Measurements from ENCODE around the gene HHEX.

HHEX gene

GRCh38 chr10:92664322-92664721, 25.4 kb upstream of the HHEX start:
- TF ChIP-seq FOXP2 (optimal IDR thresholded peaks at IDR 0.05; ENCODE audit: borderline replicate concordance, extremely low read depth, extremely low read length, insufficient read depth) (no peak), TAF1 (IDR thresholded peaks at IDR 0.05; ENCODE audit: borderline replicate concordance, insufficient read depth, low read length) (no peak), POLR2AphosphoS5 (IDR thresholded peaks at IDR 0.05; ENCODE audit: low read depth, low read length) (no peak), REST (IDR thresholded peaks at IDR 0.05; ENCODE audit: insufficient read depth in 1 of 2, low read depth in 2 of 2, low read length in 2 of 2) (no peak), SIN3A (IDR thresholded peaks at IDR 0.05; ENCODE audit: borderline replicate concordance, insufficient read depth, low read length) (no peak)

- TF ChIP-seq TAF1 (IDR thresholded peaks at IDR 0.05; ENCODE audit: borderline replicate concordance, insufficient read depth, low read length) (no peak), POLR2AphosphoS5 (IDR thresholded peaks at IDR 0.05; ENCODE audit: low read depth, low read length) (no peak), SIN3A (IDR thresholded peaks at IDR 0.05; ENCODE audit: borderline replicate concordance, insufficient read depth, low read length) (no peak), FOXP2 (optimal IDR thresholded peaks at IDR 0.05; ENCODE audit: borderline replicate concordance, extremely low read depth, extremely low read length, insufficient read depth) (no peak), REST (IDR thresholded peaks at IDR 0.05; ENCODE audit: insufficient read depth in 1 of 2, low read depth in 2 of 2, low read length in 2 of 2) (no peak)
These were observed 22.7 kb upstream of the HHEX start for GRCh38 chr10:92667078-92667477.

- TF ChIP-seq REST (IDR thresholded peaks at IDR 0.05; ENCODE audit: insufficient read depth in 1 of 2, low read depth in 2 of 2, low read length in 2 of 2) (no peak), TAF1 (IDR thresholded peaks at IDR 0.05; ENCODE audit: borderline replicate concordance, insufficient read depth, low read length) (no peak), FOXP2 (optimal IDR thresholded peaks at IDR 0.05; ENCODE audit: borderline replicate concordance, extremely low read depth, extremely low read length, insufficient read depth) (no peak), SIN3A (IDR thresholded peaks at IDR 0.05; ENCODE audit: borderline replicate concordance, insufficient read depth, low read length) (no peak), POLR2AphosphoS5 (IDR thresholded peaks at IDR 0.05; ENCODE audit: low read depth, low read length) (no peak)
These were observed 12.0 kb upstream of the HHEX start for GRCh38 chr10:92677708-92678107.

- TF ChIP-seq FOXP2 (optimal IDR thresholded peaks at IDR 0.05; ENCODE audit: borderline replicate concordance, extremely low read depth, extremely low read length, insufficient read depth) (no peak), REST (IDR thresholded peaks at IDR 0.05; ENCODE audit: insufficient read depth in 1 of 2, low read depth in 2 of 2, low read length in 2 of 2) (no peak), SIN3A (IDR thresholded peaks at IDR 0.05; ENCODE audit: borderline replicate concordance, insufficient read depth, low read length) (no peak), POLR2AphosphoS5 (IDR thresholded peaks at IDR 0.05; ENCODE audit: low read depth, low read length) (no peak)
These were observed 11.5 kb upstream of the HHEX start for GRCh38 chr10:92678206-92678605.

GRCh38 chr10:92681306-92681834, 8.4 kb upstream of the HHEX start:
- no peak for TF ChIP-seq SIN3A (IDR thresholded peaks at IDR 0.05; ENCODE audit: borderline replicate concordance, insufficient read depth, low read length)
- TF ChIP-seq REST (IDR thresholded peaks at IDR 0.05; ENCODE audit: insufficient read depth in 1 of 2, low read depth in 2 of 2, low read length in 2 of 2) = no peak
- TF ChIP-seq TAF1 (IDR thresholded peaks at IDR 0.05; ENCODE audit: borderline replicate concordance, insufficient read depth, low read length) = no peak
- TF ChIP-seq FOXP2 (optimal IDR thresholded peaks at IDR 0.05; ENCODE audit: borderline replicate concordance, extremely low read depth, extremely low read length, insufficient read depth) = no peak
- no peak for TF ChIP-seq POLR2AphosphoS5 (IDR thresholded peaks at IDR 0.05; ENCODE audit: low read depth, low read length)
